ENCODE measurements around the gene PALM2AKAP2. TPM values are rescaled to one million over a fixed set of nuclear protein-coding genes. Genes with fewer than 3 reads are reported as not detected.

PALM2AKAP2 gene
- total RNA-seq, 2 experiments from 2014 or later: not detected

DNA sequence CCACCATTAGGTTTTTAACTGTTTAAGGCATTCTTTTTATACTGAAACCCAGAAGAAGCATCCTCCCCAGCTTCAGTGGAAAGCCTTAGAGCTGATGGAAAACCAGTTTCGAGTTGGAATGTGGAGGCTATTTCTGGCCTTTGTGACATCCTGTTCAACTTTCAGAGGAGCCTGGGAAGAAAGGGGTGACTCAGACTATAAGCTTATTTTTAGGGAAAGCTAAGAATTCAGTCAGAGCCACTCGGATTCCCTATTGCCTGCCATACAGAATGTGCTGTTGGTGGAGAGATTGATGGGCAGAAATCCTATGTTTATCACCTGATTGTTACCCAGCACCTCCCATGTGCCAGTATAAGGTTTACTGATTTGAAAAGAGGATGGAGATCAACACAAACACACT lies 19.8 kb downstream of the PALM2AKAP2 start:
- no peak for DNase-seq (ENCODE audit: low spot score)
- POLR2A ChIA-PET: interaction anchor here (0.6 kb wide), 1 partner anchor 763 kb away, joined by 4 read pairs; no protein-coding TSS in a partner anchor

DNA sequence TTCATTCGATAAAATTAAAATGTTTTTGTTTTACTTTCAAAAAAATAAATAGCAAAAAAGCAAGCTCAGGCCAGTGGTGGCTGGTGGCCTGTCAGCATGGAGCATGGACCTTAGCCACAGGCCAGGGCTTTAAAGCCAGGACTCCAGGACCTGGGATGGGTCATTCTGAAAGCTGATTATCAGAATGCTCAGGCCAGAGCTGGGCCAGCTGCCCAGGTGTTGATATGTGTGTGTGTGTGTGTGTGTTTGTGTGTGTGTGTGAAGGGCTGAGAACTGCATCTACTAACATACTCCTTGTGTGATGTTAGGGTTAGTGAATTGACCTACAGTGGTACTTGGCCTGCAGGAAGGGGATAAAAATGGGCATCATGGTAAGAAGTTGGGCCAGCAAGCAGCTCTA lies 21.5 kb downstream of the PALM2AKAP2 start:
- no peaks in the 10 kb centered on the region for H3K4me1 ChIP-seq (ENCODE audit: insufficient read depth, low read length, poor library complexity, severe bottlenecking)
- no peak overlapping the region for H2AFZ ChIP-seq (ENCODE audit: low read length)
- CTCF ChIA-PET (ENCODE audit: unreplicated experiment): no interaction called here
- no peaks in the 10 kb centered on the region for H4K20me1 ChIP-seq (ENCODE audit: insufficient read depth, low read length)
- H3K27ac ChIP-seq (ENCODE audit: low read depth, low read length, poor library complexity, severe bottlenecking): no peak overlapping the region
- no peaks in the 10 kb centered on the region for H3K36me3 ChIP-seq (ENCODE audit: insufficient read depth, low read length)
- POLR2A ChIA-PET: interaction anchor here (0.5 kb wide), 1 partner anchor 395 kb away, joined by 3 read pairs; no protein-coding TSS in a partner anchor
- intact Hi-C loops (cut with micrococcal nuclease; ENCODE audit: unreplicated experiment): no loop called here
- H3K9me3 ChIP-seq (ENCODE audit: low read length): no peaks in the 10 kb centered on the region
- no peak for DNase-seq (ENCODE audit: low spot score)
- no peak overlapping the region for H3K4me2 ChIP-seq (ENCODE audit: low read length)
- no TSS peak for BruUV-seq (replicated peaks)
- TF ChIP-seq, protein P1, sequence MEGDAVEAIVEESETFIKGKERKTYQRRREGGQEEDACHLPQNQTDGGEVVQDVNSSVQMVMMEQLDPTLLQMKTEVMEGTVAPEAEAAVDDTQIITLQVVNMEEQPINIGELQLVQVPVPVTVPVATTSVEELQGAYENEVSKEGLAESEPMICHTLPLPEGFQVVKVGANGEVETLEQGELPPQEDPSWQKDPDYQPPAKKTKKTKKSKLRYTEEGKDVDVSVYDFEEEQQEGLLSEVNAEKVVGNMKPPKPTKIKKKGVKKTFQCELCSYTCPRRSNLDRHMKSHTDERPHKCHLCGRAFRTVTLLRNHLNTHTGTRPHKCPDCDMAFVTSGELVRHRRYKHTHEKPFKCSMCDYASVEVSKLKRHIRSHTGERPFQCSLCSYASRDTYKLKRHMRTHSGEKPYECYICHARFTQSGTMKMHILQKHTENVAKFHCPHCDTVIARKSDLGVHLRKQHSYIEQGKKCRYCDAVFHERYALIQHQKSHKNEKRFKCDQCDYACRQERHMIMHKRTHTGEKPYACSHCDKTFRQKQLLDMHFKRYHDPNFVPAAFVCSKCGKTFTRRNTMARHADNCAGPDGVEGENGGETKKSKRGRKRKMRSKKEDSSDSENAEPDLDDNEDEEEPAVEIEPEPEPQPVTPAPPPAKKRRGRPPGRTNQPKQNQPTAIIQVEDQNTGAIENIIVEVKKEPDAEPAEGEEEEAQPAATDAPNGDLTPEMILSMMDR (conservative IDR thresholded peaks at IDR 0.05; ENCODE audit: low read length): no peak
- no peak for TF ChIP-seq EZH2phosphoT487 (IDR thresholded peaks at IDR 0.05; ENCODE audit: borderline replicate concordance, low read depth, low read length)
- H3K79me2 ChIP-seq (ENCODE audit: insufficient read depth, low read depth, low read length): no peaks in the 10 kb centered on the region
- no peak overlapping the region for H3K4me3 ChIP-seq (ENCODE audit: low read depth, low read length, poor library complexity, severe bottlenecking)
- H3K9me2 ChIP-seq (ENCODE audit: insufficient read depth, low read length): no peaks in the 10 kb centered on the region

More for the DNA sequence above, 19.8 kb downstream of the PALM2AKAP2 start:
- TF ChIP-seq EZH2phosphoT487 (IDR thresholded peaks at IDR 0.05; ENCODE audit: borderline replicate concordance, low read depth, low read length): no peak
- TF ChIP-seq, protein P1 (conservative IDR thresholded peaks at IDR 0.05; ENCODE audit: low read length): no peak
- Histone ChIP-seq H3K4me2 (ENCODE audit: low read length) (no peak overlapping the region), H3K9me2 (ENCODE audit: insufficient read depth, low read length) (no peaks in the 10 kb centered on the region), H2AFZ (ENCODE audit: low read length) (no peak overlapping the region), H3K36me3 (ENCODE audit: insufficient read depth, low read length) (no peaks in the 10 kb centered on the region), H3K9me3 (ENCODE audit: low read length) (no peaks in the 10 kb centered on the region), H3K27ac (ENCODE audit: low read depth, low read length, poor library complexity, severe bottlenecking) (no peak overlapping the region), H3K79me2 (ENCODE audit: insufficient read depth, low read depth, low read length) (no peaks in the 10 kb centered on the region), H4K20me1 (ENCODE audit: insufficient read depth, low read length) (no peaks in the 10 kb centered on the region), H3K4me1 (ENCODE audit: insufficient read depth, low read length, poor library complexity, severe bottlenecking) (no peaks in the 10 kb centered on the region), H3K4me3 (ENCODE audit: low read depth, low read length, poor library complexity, severe bottlenecking) (no peak overlapping the region)
- intact Hi-C loops (cut with micrococcal nuclease; ENCODE audit: unreplicated experiment): no loop called here
- no TSS peak for BruUV-seq (replicated peaks)
- CTCF ChIA-PET (ENCODE audit: unreplicated experiment): no interaction called here

DNA sequence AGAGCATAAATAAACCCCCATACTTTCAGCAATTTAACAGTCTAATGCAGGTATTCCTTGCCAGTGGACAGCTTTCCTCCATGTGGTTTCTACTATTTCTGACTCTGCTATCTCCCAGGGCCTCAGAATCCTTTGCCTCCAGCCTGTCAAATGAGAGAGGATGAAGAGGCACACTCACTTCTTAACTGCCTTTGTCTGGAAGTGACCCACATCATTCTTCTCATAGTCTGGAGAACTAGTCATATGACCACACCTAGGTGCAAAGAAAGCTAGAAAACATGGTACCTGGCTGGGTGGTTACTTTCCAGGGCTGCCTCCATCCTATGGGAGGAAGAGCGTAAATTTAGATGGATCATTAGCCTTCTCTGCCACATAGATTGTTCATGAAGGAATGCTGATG lies 22.5 kb downstream of the PALM2AKAP2 start:
- CTCF ChIA-PET (ENCODE audit: unreplicated experiment): interaction anchor here (0.6 kb wide), 1 partner anchor 184 kb away, joined by 3 read pairs; no protein-coding TSS in a partner anchor
- Histone ChIP-seq H3K4me2 (ENCODE audit: low read length) (no peak overlapping the region), H3K36me3 (ENCODE audit: insufficient read depth, low read length) (no peaks in the 10 kb centered on the region), H3K4me1 (ENCODE audit: insufficient read depth, low read length, poor library complexity, severe bottlenecking) (no peaks in the 10 kb centered on the region), H3K79me2 (ENCODE audit: insufficient read depth, low read depth, low read length) (no peaks in the 10 kb centered on the region), H3K4me3 (ENCODE audit: low read depth, low read length, poor library complexity, severe bottlenecking) (no peak overlapping the region), H4K20me1 (ENCODE audit: insufficient read depth, low read length) (no peaks in the 10 kb centered on the region), H3K9me2 (ENCODE audit: insufficient read depth, low read length) (no peaks in the 10 kb centered on the region), H3K9me3 (ENCODE audit: low read length) (no peaks in the 10 kb centered on the region), H2AFZ (ENCODE audit: low read length) (no peak overlapping the region), H3K27ac (ENCODE audit: low read depth, low read length, poor library complexity, severe bottlenecking) (no peak overlapping the region)
- BruUV-seq (replicated peaks): no TSS peak
- POLR2A ChIA-PET: no interaction called here
- TF ChIP-seq, protein P1 (conservative IDR thresholded peaks at IDR 0.05; ENCODE audit: low read length): no peak
- no peak for TF ChIP-seq EZH2phosphoT487 (IDR thresholded peaks at IDR 0.05; ENCODE audit: borderline replicate concordance, low read depth, low read length)
- intact Hi-C loops (cut with micrococcal nuclease; ENCODE audit: unreplicated experiment): no loop called here
- DNase-seq (ENCODE audit: low spot score): no peak

Data from OCI-LY7 (cell line).